Right lobe of liver (tissue), 4 donors: ENCODE results near the gene DENND2A.

ENCODE experiments used
- POLR2A ChIP-seq: fragments of 450-650 bp; IDR thresholded peaks from one replicate; pipeline ENCODE4 v1.6.1; 2017; ENCODE audit warnings: antibody characterized with exemption, mild to moderate bottlenecking
- TF ChIP-seq, protein P1 (sequence below), 4 donors: fragments of 200-600 bp in 3 of 4; fragments of 450-650 bp in 1 of 4; IDR thresholded peaks; one replicate each; pipeline versions ENCODE4 v1.5.1 to v1.8.0; 2016 to 2022; ENCODE audit warnings: antibody characterized with exemption in 4 of 4, mild to moderate bottlenecking in 2 of 4
- donor health status: DM: no; HTN: no; CAD: no.
- donor health status: DM: no; HTN: no; CAD: no.
- donor health status: DM: no; HTN: yes; CAD: no.

DNA sequence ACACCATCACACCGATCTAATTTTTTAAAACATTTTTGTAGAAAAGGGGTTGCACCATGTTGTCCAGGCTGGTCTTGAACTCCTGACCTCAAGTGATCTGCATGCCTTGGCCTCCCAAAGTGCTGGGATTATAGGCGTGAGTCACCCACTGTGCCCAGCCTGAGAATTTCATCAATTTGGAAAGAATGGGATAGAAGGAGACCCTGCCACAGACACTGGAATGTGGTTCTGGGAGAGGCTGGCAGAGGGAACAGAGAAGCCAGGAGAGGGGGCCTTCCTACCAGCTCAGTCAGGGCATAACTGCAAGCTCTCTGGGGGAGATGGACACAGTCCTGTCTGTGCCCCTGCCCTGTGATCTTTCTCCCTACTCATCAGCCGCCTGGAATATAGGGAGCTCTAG is 119.2 kb downstream of the DENND2A start:
- TF ChIP-seq, protein P1, sequence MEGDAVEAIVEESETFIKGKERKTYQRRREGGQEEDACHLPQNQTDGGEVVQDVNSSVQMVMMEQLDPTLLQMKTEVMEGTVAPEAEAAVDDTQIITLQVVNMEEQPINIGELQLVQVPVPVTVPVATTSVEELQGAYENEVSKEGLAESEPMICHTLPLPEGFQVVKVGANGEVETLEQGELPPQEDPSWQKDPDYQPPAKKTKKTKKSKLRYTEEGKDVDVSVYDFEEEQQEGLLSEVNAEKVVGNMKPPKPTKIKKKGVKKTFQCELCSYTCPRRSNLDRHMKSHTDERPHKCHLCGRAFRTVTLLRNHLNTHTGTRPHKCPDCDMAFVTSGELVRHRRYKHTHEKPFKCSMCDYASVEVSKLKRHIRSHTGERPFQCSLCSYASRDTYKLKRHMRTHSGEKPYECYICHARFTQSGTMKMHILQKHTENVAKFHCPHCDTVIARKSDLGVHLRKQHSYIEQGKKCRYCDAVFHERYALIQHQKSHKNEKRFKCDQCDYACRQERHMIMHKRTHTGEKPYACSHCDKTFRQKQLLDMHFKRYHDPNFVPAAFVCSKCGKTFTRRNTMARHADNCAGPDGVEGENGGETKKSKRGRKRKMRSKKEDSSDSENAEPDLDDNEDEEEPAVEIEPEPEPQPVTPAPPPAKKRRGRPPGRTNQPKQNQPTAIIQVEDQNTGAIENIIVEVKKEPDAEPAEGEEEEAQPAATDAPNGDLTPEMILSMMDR (IDR thresholded peaks at IDR 0.05) = no peak
- TF ChIP-seq POLR2A = no peak
